Muscle of leg (tissue), 11 donors: ENCODE results near the gene TFIP11. TPM values are rescaled to one million over a fixed set of nuclear protein-coding genes. Genes with fewer than 3 reads are reported as not detected.
A peak's percentile ranks its signal among the peaks of the same experiment; 100 is the strongest.

Experiments
- DNase-seq: peaks from one replicate; pipeline ENCODE4 v3.0.0; 2013
- H3K27ac ChIP-seq: one replicate; pipeline ENCODE4 v1.5.1; 2013; ENCODE audit warnings: mild to moderate bottlenecking, low read length, control low read depth
- H3K27me3 ChIP-seq: one replicate; pipeline ENCODE4 v1.6.1; 2013; ENCODE audit warnings: low read length; ENCODE audit not compliant: control insufficient read depth, insufficient read depth
- H3K36me3 ChIP-seq: one replicate; pipeline ENCODE4 v1.6.1; 2013; ENCODE audit warnings: low read length; ENCODE audit not compliant: control insufficient read depth, insufficient read depth
- H3K4me1 ChIP-seq: one replicate; pipeline ENCODE4 v1.6.1; 2013; ENCODE audit warnings: low read length; ENCODE audit not compliant: control insufficient read depth, insufficient read depth
- H3K4me3 ChIP-seq: one replicate; pipeline ENCODE4 v1.5.1; 2013; ENCODE audit warnings: low read length, control low read depth
- H3K9me3 ChIP-seq: replicated peaks from 2 replicates; pipeline ENCODE4 v1.6.1; 2013; ENCODE audit warnings: low read depth, low read length; ENCODE audit not compliant: control insufficient read depth
- WGBS: methylation state at CpG from one replicate; pipeline ENCODE4 v1.1.5; 2013; ENCODE audit warnings: missing lambda C conversion rate; ENCODE audit not compliant: insufficient coverage; 5-methylcytosine and 5-hydroxymethylcytosine counted together
- polyA plus RNA-seq, 8 donors: library from polyadenylated mRNA; unstranded; fragments of 120-200 nt; gene quantifications; one replicate each; pipeline versions ENCODE4 v1.2.1 to v1.2.3, GENCODE V29; 2013; ENCODE audit warnings: inconsistent platforms in 1 of 8, low replicate concordance in 1 of 8; ENCODE audit not compliant: insufficient read length in 8 of 8, insufficient read depth in 1 of 8
- total RNA-seq: library from RNA; stranded (reverse); fragments of 120-200 nt; gene quantifications from one replicate; pipeline ENCODE4 v1.2.4, GENCODE V29; 2013

The TFIP11 gene
- total and polyA plus RNA-seq, 9 donors = 19.9 to 27.0 (median 22.4) TPM

GRCh38 chr22:26489447-26490036 is 22.7 kb downstream of the TFIP11 start:
- Histone ChIP-seq H3K4me3 (no peak overlapping the region), H3K27me3 (no peaks in the 10 kb centered on the region), H3K9me3 (no peaks in the 10 kb centered on the region), H3K4me1 (peaks cover 6% of the 10 kb centered on the region), H3K36me3 (peaks cover 63% of the 10 kb centered on the region), H3K27ac (no peak overlapping the region)
- WGBS = 100% methylated on average over 1 of the region's 4 CpGs
- no peak for DNase-seq

- Histone ChIP-seq H3K4me1 (peaks cover 11% of the 10 kb centered on the region), H3K27me3 (no peaks in the 10 kb centered on the region), H3K27ac (no peak overlapping the region), H3K36me3 (peaks cover 49% of the 10 kb centered on the region), H3K9me3 (no peaks in the 10 kb centered on the region), H3K4me3 (no peak overlapping the region)
- WGBS = 44% methylated on average over 1 of the region's 3 CpGs
- no peak for DNase-seq
Measured at GRCh38 chr22:26487996-26488395, 24.3 kb downstream of the TFIP11 start.

- no peak overlapping the region for H3K4me3 ChIP-seq
- peaks cover 40% of the 10 kb centered on the region for H3K36me3 ChIP-seq
- peaks cover 16% of the 10 kb centered on the region for H3K4me1 ChIP-seq
- no peaks in the 10 kb centered on the region for H3K9me3 ChIP-seq
- no peak overlapping the region for H3K27ac ChIP-seq
- H3K27me3 ChIP-seq = no peaks in the 10 kb centered on the region
- WGBS = no CpG with 5 or more reads among the region's 5 CpGs
- no peak for DNase-seq
Measured at GRCh38 chr22:26486394-26486793, 25.9 kb downstream of the TFIP11 start.

- H3K36me3 ChIP-seq = peaks cover 38% of the 10 kb centered on the region
- peaks cover 16% of the 10 kb centered on the region for H3K4me1 ChIP-seq
- no peaks in the 10 kb centered on the region for H3K27me3 ChIP-seq
- DNase-seq = no peak
- H3K4me3 ChIP-seq = no peak overlapping the region
- H3K9me3 ChIP-seq = no peaks in the 10 kb centered on the region
- WGBS = 80% methylated on average over 2 of the region's 3 CpGs
- no peak overlapping the region for H3K27ac ChIP-seq
Measured at GRCh38 chr22:26485806-26486390, 26.4 kb downstream of the TFIP11 start.

GRCh38 chr22:26485013-26485412 is 27.3 kb downstream of the TFIP11 start:
- Histone ChIP-seq H3K4me3 (no peak overlapping the region), H3K27me3 (no peaks in the 10 kb centered on the region), H3K27ac (no peak overlapping the region), H3K4me1 (peaks cover 20% of the 10 kb centered on the region), H3K36me3 (peaks cover 37% of the 10 kb centered on the region), H3K9me3 (no peaks in the 10 kb centered on the region)
- 62% methylated on average over 5 of the region's 7 CpGs for WGBS
- DNase-seq = no peak

- no peak for DNase-seq
- peaks cover 35% of the 10 kb centered on the region for H3K36me3 ChIP-seq
- H3K27me3 ChIP-seq = no peaks in the 10 kb centered on the region
- H3K4me1 ChIP-seq = peaks cover 20% of the 10 kb centered on the region
- H3K4me3 ChIP-seq = peak overlapping the region; percentile 90
- peak overlapping the region; percentile 85 for H3K27ac ChIP-seq
- H3K9me3 ChIP-seq = no peaks in the 10 kb centered on the region
- WGBS = 5% methylated on average over 3 of the region's 6 CpGs
Measured at GRCh38 chr22:26484360-26484706, 27.9 kb downstream of the TFIP11 start.

GRCh38 chr22:26483439-26484359 is 28.6 kb downstream of the TFIP11 start, which contains the start of the genes HPS4 and SRRD:
HPS4 (minus strand) TSS chr22:26483783; CDS start chr22:26481762, 2,021 bp downstream.
SRRD (plus strand) TSS chr22:26483877; CDS start chr22:26483891, 14 bp downstream.
- H3K27me3 ChIP-seq = no peaks in the 10 kb centered on the region
- H3K36me3 ChIP-seq = peaks cover 29% of the 10 kb centered on the region
- peak; percentile 96 for DNase-seq
- H3K4me1 ChIP-seq = peaks cover 20% of the 10 kb centered on the region
- no peaks in the 10 kb centered on the region for H3K9me3 ChIP-seq
- peak within 1 kb of the TSS; percentile 90 for H3K4me3 ChIP-seq
- WGBS = under 1% methylated on average over 82 of the region's 85 CpGs
- peak within 1 kb of the TSS; percentile 95 for H3K27ac ChIP-seq

GRCh38 chr22:26483043-26483438 is 29.2 kb downstream of the TFIP11 start:
- Histone ChIP-seq H3K9me3 (no peaks in the 10 kb centered on the region), H3K4me1 (peaks cover 20% of the 10 kb centered on the region), H3K27ac (peak overlapping the region; percentile 95), H3K27me3 (no peaks in the 10 kb centered on the region), H3K36me3 (peaks cover 23% of the 10 kb centered on the region), H3K4me3 (peak overlapping the region; percentile 90)
- DNase-seq = no peak
- 2% methylated on average over 5 of the region's 7 CpGs for WGBS

GRCh38 chr22:26482161-26482560 is 30.1 kb downstream of the TFIP11 start:
- no peak for DNase-seq
- H3K36me3 ChIP-seq = peaks cover 23% of the 10 kb centered on the region
- WGBS = 60% methylated on average over 1 of the region's 5 CpGs
- H3K9me3 ChIP-seq = no peaks in the 10 kb centered on the region
- peaks cover 20% of the 10 kb centered on the region for H3K4me1 ChIP-seq
- H3K27me3 ChIP-seq = no peaks in the 10 kb centered on the region
- H3K4me3 ChIP-seq = no peak overlapping the region
- H3K27ac ChIP-seq = no peak overlapping the region

- 100% methylated on average over 1 of the region's 4 CpGs for WGBS
- H3K4me1 ChIP-seq = peaks cover 20% of the 10 kb centered on the region
- H3K27me3 ChIP-seq = no peaks in the 10 kb centered on the region
- DNase-seq = no peak
- H3K9me3 ChIP-seq = no peaks in the 10 kb centered on the region
- no peak overlapping the region for H3K4me3 ChIP-seq
- H3K27ac ChIP-seq = no peak overlapping the region
- H3K36me3 ChIP-seq = peaks cover 28% of the 10 kb centered on the region
Measured at GRCh38 chr22:26481694-26482093, 30.6 kb downstream of the TFIP11 start.
